H54 (cell line): Measurements from ENCODE around the gene GCK.

Source experiments
- DNase-seq: peaks from one replicate; pipeline ENCODE4 v3.0.0; 2011; ENCODE audit warnings: low spot score, mixed read lengths; ENCODE audit not compliant: insufficient read length
- FAIRE-seq: peaks from 3 replicates; lab custom pipeline; 2011; peaks lifted over from hg19 to GRCh38; lab: Jason Lieb, UNC
- POLR2A ChIP-seq: IDR thresholded peaks from 2 replicates; pipeline ENCODE4 v1.6.1; 2011; ENCODE audit warnings: low read depth, mild to moderate bottlenecking, low read length

GCK gene

GRCh38 chr7:44119829-44120380 is 69.3 kb downstream of the GCK start:
- no peak for FAIRE-seq

GRCh38 chr7:44117801-44118429 is 71.3 kb downstream of the GCK start:
- FAIRE-seq (no peak), DNase-seq (no peak)
- TF ChIP-seq POLR2A = no peak

More at GRCh38 chr7:44119829-44120380, 69.3 kb downstream of the GCK start:
- DNase-seq = no peak
- TF ChIP-seq POLR2A = no peak

- DNase-seq (no peak), FAIRE-seq (no peak)
- no peak for TF ChIP-seq POLR2A
Measured at GRCh38 chr7:44116789-44117666, 72.2 kb downstream of the GCK start.

GRCh38 chr7:44116087-44116788 is 73.0 kb downstream of the GCK start:
- no peak for FAIRE-seq
- DNase-seq = no peak
- no peak for TF ChIP-seq POLR2A

GRCh38 chr7:44114586-44115310 is 74.5 kb downstream of the GCK start:
- FAIRE-seq (no peak), DNase-seq (no peak)
- no peak for TF ChIP-seq POLR2A

DNA sequence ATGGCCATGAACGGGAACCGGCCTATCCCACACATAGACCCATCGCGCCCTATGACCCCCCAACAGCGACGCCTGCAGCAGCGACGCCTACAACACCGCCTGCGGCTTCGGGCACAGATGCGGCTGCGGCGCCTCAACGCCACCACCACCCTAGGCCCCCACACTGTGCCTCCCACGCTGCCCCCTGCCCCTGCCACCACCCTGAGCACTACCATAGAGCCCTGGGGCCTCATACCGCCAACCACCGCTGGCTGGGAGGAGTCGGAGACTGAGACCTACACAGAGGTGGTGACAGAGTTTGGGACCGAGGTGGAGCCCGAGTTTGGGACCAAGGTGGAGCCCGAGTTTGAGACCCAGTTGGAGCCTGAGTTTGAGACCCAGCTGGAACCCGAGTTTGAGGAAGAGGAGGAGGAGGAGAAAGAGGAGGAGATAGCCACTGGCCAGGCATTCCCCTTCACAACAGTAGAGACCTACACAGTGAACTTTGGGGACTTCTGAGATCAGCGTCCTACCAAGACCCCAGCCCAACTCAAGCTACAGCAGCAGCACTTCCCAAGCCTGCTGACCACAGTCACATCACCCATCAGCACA is 75.4 kb downstream of the GCK start:
- DNase-seq = no peak
- FAIRE-seq = no peak
- TF ChIP-seq POLR2A = no peak

- TF ChIP-seq POLR2A = no peak
- DNase-seq (no peak), FAIRE-seq (no peak)
Measured at GRCh38 chr7:44112997-44113763, 76.1 kb downstream of the GCK start.

DNA sequence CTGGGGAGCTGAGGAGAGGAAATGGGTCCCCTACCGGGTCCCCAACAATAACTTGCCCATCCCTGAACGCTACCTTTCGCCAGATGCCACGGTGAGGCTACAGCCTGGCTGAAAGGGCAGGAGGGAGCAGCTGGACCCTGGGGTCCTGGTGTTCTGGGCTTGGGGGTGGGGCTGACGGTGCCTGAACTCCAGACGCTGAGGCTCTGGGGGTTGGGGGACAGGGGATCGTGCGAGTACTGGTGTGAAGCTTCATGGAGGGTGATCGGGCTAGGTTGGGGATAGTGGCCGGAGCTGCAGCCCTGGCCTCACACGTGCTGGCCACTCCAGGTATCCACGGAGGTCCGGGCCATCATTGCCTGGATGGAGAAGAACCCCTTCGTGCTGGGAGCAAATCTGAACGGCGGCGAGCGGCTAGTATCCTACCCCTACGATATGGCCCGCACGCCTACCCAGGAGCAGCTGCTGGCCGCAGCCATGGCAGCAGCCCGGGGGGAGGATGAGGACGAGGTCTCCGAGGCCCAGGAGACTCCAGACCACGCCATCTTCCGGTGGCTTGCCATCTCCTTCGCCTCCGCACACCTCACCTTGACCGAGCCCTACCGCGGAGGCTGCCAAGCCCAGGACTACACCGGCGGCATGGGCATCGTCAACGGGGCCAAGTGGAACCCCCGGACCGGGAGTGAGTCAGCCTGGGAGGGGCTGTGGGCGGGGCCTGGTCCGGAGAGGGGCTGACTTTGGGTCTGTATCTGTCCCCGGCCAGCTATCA is 76.8 kb downstream of the GCK start:
- FAIRE-seq (no peak), DNase-seq (no peak)
- no peak for TF ChIP-seq POLR2A

DNA sequence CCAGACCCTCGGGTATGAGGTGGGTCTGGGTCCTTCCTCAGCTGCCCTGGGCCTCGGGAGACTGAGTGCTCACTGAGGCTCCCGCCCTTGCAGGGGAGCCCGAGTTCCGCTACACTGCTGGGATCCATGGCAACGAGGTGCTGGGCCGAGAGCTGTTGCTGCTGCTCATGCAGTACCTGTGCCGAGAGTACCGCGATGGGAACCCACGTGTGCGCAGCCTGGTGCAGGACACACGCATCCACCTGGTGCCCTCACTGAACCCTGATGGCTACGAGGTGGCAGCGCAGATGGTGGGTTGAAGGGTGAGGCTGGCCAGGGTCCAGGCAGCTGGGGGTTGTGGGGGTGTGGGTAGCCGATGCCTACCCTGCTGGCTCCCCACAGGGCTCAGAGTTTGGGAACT is 77.5 kb downstream of the GCK start:
- no peak for TF ChIP-seq POLR2A
- no peak for FAIRE-seq
- no peak for DNase-seq

- TF ChIP-seq POLR2A = no peak
- no peak for DNase-seq
- FAIRE-seq = no peak
Measured at GRCh38 chr7:44110719-44111635, 78.3 kb downstream of the GCK start.

- TF ChIP-seq POLR2A = no peak
- no peak for FAIRE-seq
Measured at GRCh38 chr7:44109991-44110390, 79.2 kb downstream of the GCK start.

More at GRCh38 chr7:44109991-44110390, 79.2 kb downstream of the GCK start:
- DNase-seq = no peak
